AG09309 (cell line): ENCODE results near the gene EPHA6.
"Not testable (repeated sequence)": the region's sequence is repeated elsewhere in the genome, so short reads cannot be mapped to it uniquely, and the experiment has no call there.

Experiments
- DNase-seq: peaks from one replicate; pipeline ENCODE4 v3.0.0-alpha.2; 2010; ENCODE audit warnings: low read depth
- H3K4me3 ChIP-seq: 2 replicates; pipeline ENCODE4 v1.5.1; 2011; ENCODE audit warnings: mild to moderate bottlenecking, low read depth, low read length, moderate library complexity; ENCODE audit not compliant: control insufficient read depth
- TF ChIP-seq, protein P1 (sequence below): IDR thresholded peaks from 2 replicates; pipeline ENCODE4 v1.5.1; 2011; ENCODE audit warnings: mild to moderate bottlenecking, low read depth, low read length, inconsistent platforms; ENCODE audit not compliant: insufficient read depth, control insufficient read depth; ENCODE audit errors: missing control alignments

EPHA6 gene

DNA sequence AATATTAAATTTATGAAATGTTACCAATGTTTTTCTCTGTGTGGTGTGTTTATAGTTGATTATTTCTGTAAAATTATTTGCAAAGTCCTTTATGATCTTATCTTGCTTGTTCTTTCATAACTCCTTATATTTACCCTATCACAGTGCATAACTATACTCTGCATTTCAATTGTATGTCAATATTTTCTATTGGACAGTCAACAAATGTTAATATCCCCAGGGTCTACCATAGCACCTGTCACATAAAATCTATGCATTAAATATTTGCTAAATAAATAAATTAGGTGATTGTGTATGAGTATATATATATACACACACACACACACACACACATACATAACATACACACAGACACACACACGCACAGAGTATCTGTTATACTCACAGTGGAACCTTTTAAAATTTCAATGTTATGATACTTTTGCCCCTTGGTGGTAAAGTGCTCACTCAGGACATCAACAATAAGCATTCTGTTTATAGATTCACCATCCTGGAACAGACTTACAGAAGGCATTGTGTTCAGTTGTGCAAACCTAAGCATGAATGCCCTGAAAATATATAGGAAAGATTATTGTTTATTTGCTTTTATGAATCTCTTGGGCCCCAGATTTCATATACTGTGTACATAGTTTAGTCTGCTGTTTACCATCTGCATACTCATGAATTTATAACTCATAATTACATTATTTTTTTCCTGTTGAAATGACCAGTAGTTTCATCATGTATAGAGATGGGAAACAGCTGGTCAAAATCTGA lies 443.7 kb downstream of the EPHA6 start:
- TF ChIP-seq, protein P1, sequence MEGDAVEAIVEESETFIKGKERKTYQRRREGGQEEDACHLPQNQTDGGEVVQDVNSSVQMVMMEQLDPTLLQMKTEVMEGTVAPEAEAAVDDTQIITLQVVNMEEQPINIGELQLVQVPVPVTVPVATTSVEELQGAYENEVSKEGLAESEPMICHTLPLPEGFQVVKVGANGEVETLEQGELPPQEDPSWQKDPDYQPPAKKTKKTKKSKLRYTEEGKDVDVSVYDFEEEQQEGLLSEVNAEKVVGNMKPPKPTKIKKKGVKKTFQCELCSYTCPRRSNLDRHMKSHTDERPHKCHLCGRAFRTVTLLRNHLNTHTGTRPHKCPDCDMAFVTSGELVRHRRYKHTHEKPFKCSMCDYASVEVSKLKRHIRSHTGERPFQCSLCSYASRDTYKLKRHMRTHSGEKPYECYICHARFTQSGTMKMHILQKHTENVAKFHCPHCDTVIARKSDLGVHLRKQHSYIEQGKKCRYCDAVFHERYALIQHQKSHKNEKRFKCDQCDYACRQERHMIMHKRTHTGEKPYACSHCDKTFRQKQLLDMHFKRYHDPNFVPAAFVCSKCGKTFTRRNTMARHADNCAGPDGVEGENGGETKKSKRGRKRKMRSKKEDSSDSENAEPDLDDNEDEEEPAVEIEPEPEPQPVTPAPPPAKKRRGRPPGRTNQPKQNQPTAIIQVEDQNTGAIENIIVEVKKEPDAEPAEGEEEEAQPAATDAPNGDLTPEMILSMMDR = no peak
- H3K4me3 ChIP-seq = no peak overlapping the region
- no peak for DNase-seq

DNA sequence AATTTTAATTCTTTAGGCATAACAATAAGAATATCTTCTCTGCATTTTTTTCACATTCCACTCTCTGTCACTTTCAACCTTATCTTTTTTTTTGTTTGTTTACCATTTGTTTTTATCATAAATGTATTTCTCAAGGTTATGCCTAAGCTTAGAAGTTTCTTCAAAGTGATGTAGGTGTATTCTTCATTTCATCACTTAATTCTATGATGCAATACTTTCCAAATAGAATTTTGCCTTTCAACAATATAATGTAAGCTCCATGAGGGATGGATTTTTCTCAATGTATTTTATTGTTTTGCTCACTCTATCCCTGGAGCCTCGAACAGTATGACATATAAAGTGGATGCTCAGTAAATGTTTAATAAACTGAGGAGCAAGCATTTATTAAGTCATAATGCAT lies 444.9 kb downstream of the EPHA6 start:
- TF ChIP-seq, protein P1 = no peak
- DNase-seq = no peak
- H3K4me3 ChIP-seq = no peak overlapping the region

GRCh38 chr3:97264180-97264579 lies 449.8 kb downstream of the EPHA6 start:
- TF ChIP-seq, protein P1 = no peak
- no peak overlapping the region for H3K4me3 ChIP-seq
- no peak for DNase-seq

GRCh38 chr3:97265237-97266005 lies 451.0 kb downstream of the EPHA6 start:
- no peak overlapping the region for H3K4me3 ChIP-seq
- TF ChIP-seq, protein P1 = no peak
- no peak for DNase-seq

GRCh38 chr3:97269202-97269601 lies 454.8 kb downstream of the EPHA6 start:
- no peak overlapping the region for H3K4me3 ChIP-seq
- no peak for DNase-seq
- TF ChIP-seq, protein P1 = no peak

DNA sequence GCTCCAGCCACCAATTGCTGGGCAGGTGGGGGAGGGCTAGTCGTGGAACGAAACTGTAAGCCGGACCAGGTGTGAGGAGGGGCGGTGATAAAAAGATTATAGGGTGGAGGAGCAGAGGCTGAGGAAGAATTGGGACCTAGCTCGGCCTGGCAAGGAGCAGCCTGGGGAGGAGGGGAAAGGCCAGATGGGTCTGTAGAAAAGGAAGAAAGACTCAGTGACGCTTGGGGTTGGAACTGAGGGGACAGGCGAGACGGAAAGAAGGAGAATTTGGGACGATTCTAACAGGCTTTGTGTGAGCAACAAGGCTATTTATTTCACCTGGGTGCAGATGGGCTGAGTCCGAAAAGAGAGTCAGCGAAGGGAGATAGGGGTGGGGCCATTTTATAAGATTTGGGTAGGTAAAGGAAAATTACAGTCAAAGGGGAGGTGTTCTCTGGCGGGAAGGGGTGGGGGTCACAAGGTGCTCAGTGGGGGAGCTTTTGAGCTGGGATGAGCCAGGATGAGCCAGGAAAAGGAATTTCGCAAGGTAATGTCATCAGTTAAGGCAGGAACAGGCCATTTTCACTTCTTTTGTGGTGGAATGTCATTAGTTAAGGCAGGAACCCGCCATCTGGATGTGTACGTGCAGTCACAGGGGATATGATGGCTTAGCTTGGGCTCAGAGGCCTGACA lies 462.6 kb downstream of the EPHA6 start:
- H3K4me3 ChIP-seq, DNase-seq: not testable (repeated sequence)

DNA sequence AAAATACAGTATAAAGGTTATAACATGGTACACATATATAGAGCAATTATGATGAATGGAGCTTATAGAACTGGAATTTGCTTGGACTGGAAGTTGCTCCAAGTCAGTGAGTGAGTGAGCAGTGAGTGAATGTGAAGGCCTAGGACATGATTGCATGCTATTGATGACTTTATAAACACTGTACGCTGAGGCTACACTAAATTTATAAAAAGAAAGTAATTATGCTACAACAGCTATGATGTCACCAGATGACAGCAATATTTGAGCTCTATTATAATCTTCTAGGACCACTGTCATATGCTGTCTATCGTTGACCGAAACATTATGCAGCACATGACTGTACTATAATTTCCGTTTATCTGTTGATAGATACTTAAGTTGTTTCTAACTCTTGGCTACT lies 463.3 kb downstream of the EPHA6 start:
- DNase-seq = no peak
- TF ChIP-seq, protein P1 = no peak
- no peak overlapping the region for H3K4me3 ChIP-seq
